Right lobe of liver (tissue), 4 donors: ENCODE data around the gene FBXO7.

Experiments
- CTCF ChIP-seq, 4 donors: fragments of 200-600 bp in 3 of 4; fragments of 450-650 bp in 1 of 4; IDR thresholded peaks; one replicate each; pipeline versions ENCODE4 v1.5.1 to v1.8.0; 2016 to 2022; ENCODE audit warnings: antibody characterized with exemption in 4 of 4, mild to moderate bottlenecking in 2 of 4
- POLR2A ChIP-seq: fragments of 450-650 bp; IDR thresholded peaks from one replicate; pipeline ENCODE4 v1.6.1; 2017; ENCODE audit warnings: antibody characterized with exemption, mild to moderate bottlenecking
- donor health status: DM: no; HTN: no; CAD: no.
- donor health status: DM: no; HTN: no; CAD: no.
- donor health status: DM: no; HTN: yes; CAD: no.

GRCh38 chr22:32499666-32500065 is 25.1 kb downstream of the FBXO7 start:
- no peak for TF ChIP-seq POLR2A
- TF ChIP-seq CTCF (IDR thresholded peaks at IDR 0.05): no peak
